Ishikawa (cell line): ENCODE data around the gene HSPB2.

Experiments used
- CEBPB ChIP-seq: IDR thresholded peaks from 2 replicates; pipeline ENCODE4 v1.6.1; 2012
- EGR1 ChIP-seq: IDR thresholded peaks from 2 replicates; pipeline ENCODE4 v1.6.1; 2012
- EP300 ChIP-seq: IDR thresholded peaks from 2 replicates; pipeline ENCODE4 v1.6.1; 2012; ENCODE audit warnings: borderline replicate concordance
- FOXM1 ChIP-seq: IDR thresholded peaks from 2 replicates; pipeline ENCODE4 v1.6.1; 2012; ENCODE audit warnings: low read depth, borderline replicate concordance
- RAD21 ChIP-seq: IDR thresholded peaks from 2 replicates; pipeline ENCODE4 v1.6.1; 2012; ENCODE audit warnings: low read depth
- TAF1 ChIP-seq: IDR thresholded peaks from 2 replicates; pipeline ENCODE4 v1.6.1; 2012; ENCODE audit warnings: low read depth, mild to moderate bottlenecking
- YY1 ChIP-seq: IDR thresholded peaks from 2 replicates; pipeline ENCODE4 v1.6.1; 2012; ENCODE audit warnings: low read depth
- TF ChIP-seq, protein P1 (sequence below): IDR thresholded peaks from 2 replicates; pipeline ENCODE4 v1.6.1; 2012; ENCODE audit warnings: low read depth, mild to moderate bottlenecking

- TF ChIP-seq EP300 (no peak), EGR1 (no peak), YY1 (no peak), FOXM1 (no peak), TAF1 (no peak), RAD21 (no peak), CEBPB (no peak)
- TF ChIP-seq, protein P1, sequence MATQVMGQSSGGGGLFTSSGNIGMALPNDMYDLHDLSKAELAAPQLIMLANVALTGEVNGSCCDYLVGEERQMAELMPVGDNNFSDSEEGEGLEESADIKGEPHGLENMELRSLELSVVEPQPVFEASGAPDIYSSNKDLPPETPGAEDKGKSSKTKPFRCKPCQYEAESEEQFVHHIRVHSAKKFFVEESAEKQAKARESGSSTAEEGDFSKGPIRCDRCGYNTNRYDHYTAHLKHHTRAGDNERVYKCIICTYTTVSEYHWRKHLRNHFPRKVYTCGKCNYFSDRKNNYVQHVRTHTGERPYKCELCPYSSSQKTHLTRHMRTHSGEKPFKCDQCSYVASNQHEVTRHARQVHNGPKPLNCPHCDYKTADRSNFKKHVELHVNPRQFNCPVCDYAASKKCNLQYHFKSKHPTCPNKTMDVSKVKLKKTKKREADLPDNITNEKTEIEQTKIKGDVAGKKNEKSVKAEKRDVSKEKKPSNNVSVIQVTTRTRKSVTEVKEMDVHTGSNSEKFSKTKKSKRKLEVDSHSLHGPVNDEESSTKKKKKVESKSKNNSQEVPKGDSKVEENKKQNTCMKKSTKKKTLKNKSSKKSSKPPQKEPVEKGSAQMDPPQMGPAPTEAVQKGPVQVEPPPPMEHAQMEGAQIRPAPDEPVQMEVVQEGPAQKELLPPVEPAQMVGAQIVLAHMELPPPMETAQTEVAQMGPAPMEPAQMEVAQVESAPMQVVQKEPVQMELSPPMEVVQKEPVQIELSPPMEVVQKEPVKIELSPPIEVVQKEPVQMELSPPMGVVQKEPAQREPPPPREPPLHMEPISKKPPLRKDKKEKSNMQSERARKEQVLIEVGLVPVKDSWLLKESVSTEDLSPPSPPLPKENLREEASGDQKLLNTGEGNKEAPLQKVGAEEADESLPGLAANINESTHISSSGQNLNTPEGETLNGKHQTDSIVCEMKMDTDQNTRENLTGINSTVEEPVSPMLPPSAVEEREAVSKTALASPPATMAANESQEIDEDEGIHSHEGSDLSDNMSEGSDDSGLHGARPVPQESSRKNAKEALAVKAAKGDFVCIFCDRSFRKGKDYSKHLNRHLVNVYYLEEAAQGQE = no peak
Observed at GRCh38 chr11:111951565-111951964, 39.0 kb downstream of the HSPB2 start.
